Measurements from ENCODE around the gene VAMP3. TPM values are rescaled to one million over a fixed set of nuclear protein-coding genes. Genes with fewer than 3 reads are reported as not detected.

VAMP3 gene
- total RNA-seq, 1 experiment from 2014 or later: 69.0 TPM

GRCh38 chr1:7811476-7811875 lies 40.4 kb downstream of the VAMP3 start:
- Histone ChIP-seq H3K4me3 (ENCODE audit: insufficient read depth, low read depth, low read length) (no peak overlapping the region), H3K27me3 (ENCODE audit: control insufficient read depth, insufficient read depth, low read length) (no peaks in the 10 kb centered on the region), H3K36me3 (replicated peaks; ENCODE audit: control insufficient read depth, insufficient read depth, low read length) (no peaks in the 10 kb centered on the region)
- no peak for DNase-seq

- Histone ChIP-seq H3K36me3 (replicated peaks; ENCODE audit: control insufficient read depth, insufficient read depth, low read length) (no peaks in the 10 kb centered on the region), H3K4me3 (ENCODE audit: insufficient read depth, low read depth, low read length) (no peak overlapping the region), H3K27me3 (ENCODE audit: control insufficient read depth, insufficient read depth, low read length) (no peaks in the 10 kb centered on the region)
- no peak for DNase-seq
Measured at GRCh38 chr1:7813677-7814373, 42.7 kb downstream of the VAMP3 start.

GRCh38 chr1:7821282-7821681 lies 50.2 kb downstream of the VAMP3 start:
- DNase-seq: no peak
- no peaks in the 10 kb centered on the region for H3K27me3 ChIP-seq (ENCODE audit: control insufficient read depth, insufficient read depth, low read length)
- H3K36me3 ChIP-seq (replicated peaks; ENCODE audit: control insufficient read depth, insufficient read depth, low read length): no peaks in the 10 kb centered on the region; the same call in 1 of the 2 replicates
- no peak overlapping the region for H3K4me3 ChIP-seq (ENCODE audit: insufficient read depth, low read depth, low read length)

- DNase-seq: peak; percentile 19
- no peaks in the 10 kb centered on the region for H3K27me3 ChIP-seq (ENCODE audit: control insufficient read depth, insufficient read depth, low read length)
- H3K36me3 ChIP-seq (replicated peaks; ENCODE audit: control insufficient read depth, insufficient read depth, low read length): no peaks in the 10 kb centered on the region; the same call in none of the 2 replicates
- no peak overlapping the region for H3K4me3 ChIP-seq (ENCODE audit: insufficient read depth, low read depth, low read length)
Measured at GRCh38 chr1:7824701-7825100, 53.6 kb downstream of the VAMP3 start.

GRCh38 chr1:7826363-7826762 lies 55.3 kb downstream of the VAMP3 start:
- H3K4me3 ChIP-seq (ENCODE audit: insufficient read depth, low read depth, low read length): no peak overlapping the region
- no peak for DNase-seq
- H3K27me3 ChIP-seq (ENCODE audit: control insufficient read depth, insufficient read depth, low read length): no peaks in the 10 kb centered on the region
- no peaks in the 10 kb centered on the region; the same call in 1 of the 2 replicates for H3K36me3 ChIP-seq (replicated peaks; ENCODE audit: control insufficient read depth, insufficient read depth, low read length)

- no peaks in the 10 kb centered on the region for H3K27me3 ChIP-seq (ENCODE audit: control insufficient read depth, insufficient read depth, low read length)
- DNase-seq: peak; percentile 22
- peak overlapping the region; percentile 16; the same call in 1 of the 2 replicates for H3K4me3 ChIP-seq (ENCODE audit: insufficient read depth, low read depth, low read length)
- no peaks in the 10 kb centered on the region; the same call in 1 of the 2 replicates for H3K36me3 ChIP-seq (replicated peaks; ENCODE audit: control insufficient read depth, insufficient read depth, low read length)
Measured at GRCh38 chr1:7827126-7827955, 56.2 kb downstream of the VAMP3 start.

Other genes with a start within 250 kb of the VAMP3 start
- gene PER3, start 13.0 kb downstream of the VAMP3 start, total RNA-seq (2014; rRNA removed; shearing (Covaris generic)): 1.2 and 2.8 TPM in 2 replicates
- gene UTS2, start 81.8 kb downstream of the VAMP3 start, total RNA-seq (2014; rRNA removed; shearing (Covaris generic)): 0.35 and 1.3 TPM in 2 replicates
- gene TNFRSF9, start 169.5 kb downstream of the VAMP3 start, total RNA-seq (2014; rRNA removed; shearing (Covaris generic)): not detected in 2 replicates
- 298 and 323 TPM in 2 replicates for gene PARK7, start 190.4 kb downstream of the VAMP3 start, total RNA-seq (2014; rRNA removed; shearing (Covaris generic))